Measurements from ENCODE around the gene CDCA4. TPM values are rescaled to one million over a fixed set of nuclear protein-coding genes. Genes with fewer than 3 reads are reported as not detected.

CDCA4 gene
- total RNA-seq, 1 donor: 41.1 TPM

GRCh38 chr14:104996032-104996431 is 24.9 kb downstream of the CDCA4 start:
- DNase-seq (ENCODE audit: low read depth): no peak
- no peak for TF ChIP-seq CTCF (IDR thresholded peaks at IDR 0.05; ENCODE audit: insufficient read depth, low read length)
- H3K4me3 ChIP-seq (ENCODE audit: low read depth, low read length): no peak overlapping the region

DNA sequence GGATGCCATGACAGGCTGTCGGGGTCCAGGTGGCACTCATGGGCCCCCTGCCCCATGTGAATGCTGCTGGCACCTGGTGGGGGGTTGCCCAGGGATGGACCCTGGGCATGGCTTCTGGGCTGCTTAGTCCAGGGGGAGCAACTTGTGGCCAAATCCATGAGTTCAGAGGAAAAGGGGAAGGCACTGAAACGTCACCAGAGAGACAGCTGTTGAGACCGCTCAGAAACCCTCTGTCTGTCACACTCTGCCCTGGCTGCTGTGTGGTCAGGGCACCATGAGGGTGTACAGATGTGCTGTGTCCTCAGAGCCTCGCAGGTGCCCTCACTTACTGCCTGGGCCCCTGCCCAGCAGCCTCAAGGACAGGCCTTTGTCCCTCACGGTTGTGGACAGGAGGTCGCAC is 25.9 kb downstream of the CDCA4 start:
- TF ChIP-seq CTCF (IDR thresholded peaks at IDR 0.05; ENCODE audit: insufficient read depth, low read length): no peak
- H3K4me3 ChIP-seq (ENCODE audit: low read depth, low read length): no peak overlapping the region
- DNase-seq (ENCODE audit: low read depth): no peak

- no peak overlapping the region for H3K4me3 ChIP-seq (ENCODE audit: low read depth, low read length)
- no peak for DNase-seq (ENCODE audit: low read depth)
- TF ChIP-seq CTCF (IDR thresholded peaks at IDR 0.05; ENCODE audit: insufficient read depth, low read length): no peak
These were observed 26.9 kb downstream of the CDCA4 start for GRCh38 chr14:104993808-104994591.

- no peak for DNase-seq (ENCODE audit: low read depth)
- H3K4me3 ChIP-seq (ENCODE audit: low read depth, low read length): no peak overlapping the region
- TF ChIP-seq CTCF (IDR thresholded peaks at IDR 0.05; ENCODE audit: insufficient read depth, low read length): no peak
These were observed 27.6 kb downstream of the CDCA4 start for GRCh38 chr14:104993306-104993705.

DNA sequence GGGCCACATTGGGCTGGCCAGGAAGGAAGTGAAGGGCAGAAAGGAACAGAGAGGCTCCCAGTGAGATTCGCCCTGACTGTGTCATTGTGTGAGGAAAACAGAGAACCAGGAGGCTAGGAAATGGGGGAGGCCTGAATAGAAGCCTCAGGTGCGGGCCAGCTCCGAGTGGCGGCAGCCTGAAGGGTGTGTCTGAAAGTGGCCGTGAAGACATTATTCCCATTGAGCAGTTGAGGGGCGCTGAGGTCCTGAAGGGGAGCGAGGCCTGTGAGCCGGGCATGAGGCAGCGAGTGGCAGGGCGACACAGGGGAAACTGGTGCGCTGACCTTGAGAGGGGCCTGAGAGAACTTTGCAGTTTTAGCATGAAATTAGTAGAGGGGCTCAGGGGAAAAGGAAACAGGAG is 28.4 kb downstream of the CDCA4 start:
- DNase-seq (ENCODE audit: low read depth): no peak
- H3K4me3 ChIP-seq (ENCODE audit: low read depth, low read length): no peak overlapping the region
- no peak for TF ChIP-seq CTCF (IDR thresholded peaks at IDR 0.05; ENCODE audit: insufficient read depth, low read length)

DNA sequence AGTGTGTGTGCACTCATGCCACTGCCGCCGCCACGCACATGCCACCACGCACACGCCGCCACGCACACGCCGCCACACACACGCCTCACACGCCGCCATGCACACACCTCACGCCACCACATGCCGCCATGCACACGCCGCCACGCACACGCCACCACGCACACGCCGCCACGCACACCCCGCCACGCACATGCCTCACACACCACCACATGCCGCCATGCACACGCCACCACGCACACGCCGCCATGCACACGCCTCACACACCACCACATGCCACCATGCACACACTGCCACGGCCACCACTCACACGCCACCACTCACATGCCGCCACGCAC is 29.0 kb downstream of the CDCA4 start:
- no peak for DNase-seq (ENCODE audit: low read depth)
- H3K4me3 ChIP-seq (ENCODE audit: low read depth, low read length): no peak overlapping the region
- TF ChIP-seq CTCF (IDR thresholded peaks at IDR 0.05; ENCODE audit: insufficient read depth, low read length): no peak

DNA sequence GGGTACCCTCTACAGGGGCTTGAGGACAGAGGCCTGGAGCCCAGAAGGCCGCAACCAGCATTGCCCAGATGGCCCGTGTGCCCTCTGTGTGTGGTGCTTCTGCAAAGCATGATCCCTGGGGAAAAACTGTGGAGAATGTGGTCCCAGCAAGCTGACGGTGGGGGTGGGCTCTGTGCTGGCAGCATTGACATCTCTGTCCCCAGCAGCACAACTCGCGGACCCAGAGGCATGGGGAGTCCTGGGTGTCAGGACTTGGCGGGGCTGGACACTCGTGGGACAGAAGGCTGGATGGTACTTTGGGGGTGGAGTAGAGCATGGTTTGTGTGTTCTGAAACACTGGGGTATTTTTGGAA is 31.0 kb downstream of the CDCA4 start:
- H3K4me3 ChIP-seq (ENCODE audit: low read depth, low read length): no peak overlapping the region
- no peak for TF ChIP-seq CTCF (IDR thresholded peaks at IDR 0.05; ENCODE audit: insufficient read depth, low read length)
- DNase-seq (ENCODE audit: low read depth): no peak
